Measurements from ENCODE around the gene USP1.

DNA sequence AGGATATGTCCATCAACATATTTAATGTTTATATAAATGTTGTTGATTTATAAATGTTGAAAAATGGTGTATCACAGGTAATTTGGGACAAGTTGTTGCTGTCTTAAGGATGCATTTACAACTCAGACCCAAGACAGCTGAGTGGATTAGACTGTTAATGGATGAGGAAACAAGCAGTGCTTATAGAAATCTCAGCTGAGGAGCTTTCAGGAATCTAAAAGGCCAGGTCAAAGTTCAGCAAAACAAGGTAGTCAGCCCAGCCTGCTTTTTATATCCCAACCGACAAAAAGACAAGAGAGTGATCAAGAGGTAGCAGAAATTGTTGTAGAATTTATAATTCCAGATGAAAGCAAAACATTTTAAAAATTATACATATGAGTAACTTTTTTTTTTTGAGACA is 16.6 kb upstream of the USP1 start:
- TF ChIP-seq, protein P1, sequence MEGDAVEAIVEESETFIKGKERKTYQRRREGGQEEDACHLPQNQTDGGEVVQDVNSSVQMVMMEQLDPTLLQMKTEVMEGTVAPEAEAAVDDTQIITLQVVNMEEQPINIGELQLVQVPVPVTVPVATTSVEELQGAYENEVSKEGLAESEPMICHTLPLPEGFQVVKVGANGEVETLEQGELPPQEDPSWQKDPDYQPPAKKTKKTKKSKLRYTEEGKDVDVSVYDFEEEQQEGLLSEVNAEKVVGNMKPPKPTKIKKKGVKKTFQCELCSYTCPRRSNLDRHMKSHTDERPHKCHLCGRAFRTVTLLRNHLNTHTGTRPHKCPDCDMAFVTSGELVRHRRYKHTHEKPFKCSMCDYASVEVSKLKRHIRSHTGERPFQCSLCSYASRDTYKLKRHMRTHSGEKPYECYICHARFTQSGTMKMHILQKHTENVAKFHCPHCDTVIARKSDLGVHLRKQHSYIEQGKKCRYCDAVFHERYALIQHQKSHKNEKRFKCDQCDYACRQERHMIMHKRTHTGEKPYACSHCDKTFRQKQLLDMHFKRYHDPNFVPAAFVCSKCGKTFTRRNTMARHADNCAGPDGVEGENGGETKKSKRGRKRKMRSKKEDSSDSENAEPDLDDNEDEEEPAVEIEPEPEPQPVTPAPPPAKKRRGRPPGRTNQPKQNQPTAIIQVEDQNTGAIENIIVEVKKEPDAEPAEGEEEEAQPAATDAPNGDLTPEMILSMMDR (conservative IDR thresholded peaks at IDR 0.05): no peak
- TF ChIP-seq ZFX (IDR thresholded peaks at IDR 0.05): no peak

Measured in C4-2B (cell line).